Transverse colon (tissue), 4 donors: ENCODE measurements around the gene MAN1B1.
A peak's percentile ranks its signal among the peaks of the same experiment; 100 is the strongest.

Experiments used
- CTCF ChIP-seq, 5 experiments: fragments of 200-600 bp in 3 of 5; fragments of 450-650 bp in 2 of 5; sonication (generic) in 3 of 5; IDR thresholded peaks; 1 replicate in 2 of 5; 2 replicates in 3 of 5; pipeline ENCODE4 v1.5.1; 2016 to 2017; ENCODE audit warnings: antibody characterized with exemption in 5 of 5, inconsistent platforms in 3 of 5, mild to moderate bottlenecking in 2 of 5, moderate library complexity in 1 of 5
- POLR2A ChIP-seq: fragments of 450-650 bp; IDR thresholded peaks from one replicate; pipeline ENCODE4 v1.6.1; 2016; ENCODE audit warnings: antibody characterized with exemption, mild to moderate bottlenecking, moderate library complexity
- POLR2AphosphoS5 ChIP-seq, 3 donors: sonication (generic); formaldehyde crosslinking; IDR thresholded peaks; one replicate each; pipeline ENCODE4 v1.6.1; 2016; ENCODE audit warnings: antibody characterized with exemption in 3 of 3

DNA sequence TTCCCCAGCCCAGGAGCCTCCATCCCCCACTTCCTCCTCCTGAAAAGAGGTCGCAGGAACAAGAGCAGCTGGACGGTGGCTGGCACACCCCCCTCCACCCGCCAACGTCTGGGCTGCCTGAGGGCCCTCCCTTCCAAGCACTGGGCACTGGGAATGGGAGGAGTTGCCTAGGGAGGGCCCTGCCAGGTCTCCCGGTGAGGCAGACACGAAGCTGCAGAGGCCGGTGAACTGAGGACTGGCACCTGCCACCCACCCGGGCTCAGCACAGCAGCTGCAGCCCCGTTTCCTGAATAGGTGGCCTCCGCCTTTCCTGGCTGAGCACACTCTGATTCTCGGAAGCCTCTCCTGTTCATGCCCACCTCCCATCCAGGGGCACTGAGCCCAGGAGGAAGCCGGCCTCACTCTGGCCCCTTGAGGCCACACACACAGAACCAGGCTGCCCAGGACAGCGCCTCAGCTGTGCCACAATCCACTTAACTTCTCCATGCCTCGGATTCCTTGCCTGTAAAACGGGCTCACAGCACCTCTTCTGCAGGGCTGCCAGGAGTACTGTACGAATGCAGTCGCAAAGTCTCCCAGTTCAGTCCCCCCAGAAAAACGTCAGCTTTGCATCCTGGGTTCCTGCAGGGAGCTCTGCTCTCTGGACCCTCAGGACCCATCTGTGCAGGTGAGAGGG lies 42.1 kb upstream of the MAN1B1 start:
- TF ChIP-seq POLR2AphosphoS5 (IDR thresholded peaks at IDR 0.05) (peak; percentile 40 to 60 (median 56)), CTCF (IDR thresholded peaks at IDR 0.05) (no peak), POLR2A (peak; percentile 33)
